Kidney epithelial cell (primary cell): Measurements from ENCODE around the gene COA1. TPM values are rescaled to one million over a fixed set of nuclear protein-coding genes. Genes with fewer than 3 reads are reported as not detected.

Experiments
- DNase-seq: peaks from one replicate; pipeline ENCODE4 v3.0.0-alpha.2; 2010; ENCODE audit warnings: low read depth
- H3K27me3 ChIP-seq: 2 replicates; pipeline ENCODE4 v1.6.0; 2011; ENCODE audit warnings: low read length; ENCODE audit not compliant: control insufficient read depth, insufficient read depth
- H3K36me3 ChIP-seq: 2 replicates; pipeline ENCODE4 v1.5.1; 2011; ENCODE audit warnings: low read length; ENCODE audit not compliant: control insufficient read depth, insufficient read depth
- H3K4me3 ChIP-seq: 2 replicates; pipeline ENCODE4 v1.5.1; 2011; ENCODE audit warnings: low read depth, mild to moderate bottlenecking, control low read depth, low read length
- CTCF ChIP-seq: IDR thresholded peaks from 2 replicates; pipeline ENCODE4 v1.5.1; 2011; ENCODE audit warnings: mild to moderate bottlenecking, moderate library complexity, low read length, control low read depth, inconsistent platforms; ENCODE audit not compliant: insufficient read depth, poor library complexity, severe bottlenecking
- total RNA-seq: library from RNA; depleted of rRNA; stranded (reverse); fragments of >200 nt; gene quantifications from 2 replicates; pipeline ENCODE4 v1.2.3, GENCODE V29; 2015

Gene COA1
- total RNA-seq, 1 donor from 2014 or later, result 67.1 TPM

DNA sequence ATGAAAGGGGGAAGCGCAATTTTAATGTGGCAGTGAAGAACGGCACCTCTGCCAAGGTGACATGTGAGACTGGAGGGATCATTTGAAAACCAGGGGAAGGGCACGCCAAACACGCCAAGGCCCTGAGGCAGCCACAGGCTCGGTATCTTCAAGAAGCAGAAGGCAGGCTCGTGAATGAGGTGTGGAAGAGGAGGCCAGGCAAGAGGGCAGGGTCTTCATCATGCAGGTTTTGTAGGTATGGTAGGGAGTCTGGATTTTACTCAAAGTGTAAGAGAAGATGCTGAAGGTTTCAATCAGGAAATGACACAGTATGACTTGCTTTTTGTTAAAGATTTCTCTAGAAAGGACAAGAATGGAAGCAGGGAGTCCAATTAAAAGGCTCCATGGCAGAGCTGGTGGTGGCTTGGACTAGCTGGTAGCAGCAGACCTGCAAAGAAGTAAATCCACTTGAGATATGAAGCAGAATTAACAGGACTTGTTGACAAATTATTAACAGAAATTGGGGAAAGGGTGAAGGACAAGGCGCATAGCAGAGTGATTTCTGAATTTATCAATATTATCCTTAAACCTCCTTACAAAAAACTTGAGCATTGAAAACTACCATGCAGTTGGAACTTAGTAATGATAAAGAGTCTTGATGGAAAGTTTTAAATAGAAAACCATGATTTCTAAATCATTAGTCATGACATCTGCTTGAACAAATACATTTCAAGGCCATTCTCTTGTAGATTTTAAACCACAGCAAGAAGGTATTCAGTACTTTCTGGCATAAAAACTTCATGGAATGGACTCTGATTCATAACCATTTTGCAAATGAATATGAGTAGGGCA, 70.4 kb downstream of the COA1 start:
- Histone ChIP-seq H3K27me3 (no peaks in the 10 kb centered on the region), H3K4me3 (no peak overlapping the region), H3K36me3 (no peaks in the 10 kb centered on the region)
- TF ChIP-seq CTCF, result no peak
- DNase-seq, result no peak

DNA sequence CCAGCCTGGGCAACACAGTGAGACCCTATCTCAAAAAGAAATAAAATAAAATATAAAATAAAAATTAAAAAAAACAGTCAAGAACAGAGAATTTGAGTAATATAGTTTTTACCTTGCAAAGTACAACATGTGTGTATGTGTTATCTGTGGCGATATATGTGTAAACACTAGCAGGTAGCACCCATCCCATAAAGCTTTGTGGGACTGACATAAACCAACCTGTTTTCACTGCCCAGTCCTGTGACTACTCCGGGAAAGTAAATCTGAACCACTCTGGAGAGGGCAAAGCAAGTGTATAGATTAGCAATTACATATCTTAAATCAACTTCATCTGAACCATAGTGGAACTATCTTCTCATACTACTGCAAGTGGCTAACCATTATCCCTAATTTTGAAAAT, 72.3 kb downstream of the COA1 start:
- Histone ChIP-seq H3K27me3 (no peaks in the 10 kb centered on the region), H3K36me3 (no peaks in the 10 kb centered on the region), H3K4me3 (no peak overlapping the region)
- TF ChIP-seq CTCF, result no peak
- DNase-seq, result no peak

GRCh38 chr7:43655584-43655983, 73.7 kb downstream of the COA1 start:
- Histone ChIP-seq H3K27me3 (no peaks in the 10 kb centered on the region), H3K4me3 (no peak overlapping the region), H3K36me3 (no peaks in the 10 kb centered on the region)
- TF ChIP-seq CTCF, result no peak
- no peak for DNase-seq

DNA sequence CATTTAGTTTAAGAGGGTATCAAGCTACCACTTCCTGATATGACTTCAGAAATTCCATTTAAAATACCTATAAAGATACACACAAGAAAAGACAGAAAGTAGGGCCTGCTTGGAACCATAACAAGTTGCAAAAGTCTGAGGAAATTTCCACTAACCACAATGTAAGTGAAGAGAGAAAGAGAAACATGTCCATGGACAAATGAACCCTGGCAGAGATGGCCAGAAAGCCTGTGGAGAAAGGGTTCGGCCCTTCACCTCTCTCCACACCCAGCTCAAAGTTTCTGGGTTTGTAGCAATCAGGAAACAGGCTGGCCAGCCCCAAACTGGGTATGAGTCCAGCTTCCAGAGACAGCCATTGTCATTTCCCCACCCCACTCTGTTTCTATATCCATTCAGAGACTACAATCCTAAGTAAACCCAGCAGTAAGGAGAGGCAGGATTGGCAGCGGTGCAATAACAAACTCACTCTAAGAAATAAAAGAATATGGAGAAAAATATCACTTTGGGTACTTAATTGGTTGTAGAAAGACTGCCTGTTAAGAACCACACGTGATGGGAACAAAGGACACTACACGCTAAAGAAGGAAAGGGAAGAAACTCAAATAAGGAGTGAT, 75.3 kb downstream of the COA1 start:
- Histone ChIP-seq H3K27me3 (no peaks in the 10 kb centered on the region), H3K4me3 (no peak overlapping the region), H3K36me3 (no peaks in the 10 kb centered on the region)
- no peak for DNase-seq
- no peak for TF ChIP-seq CTCF

DNA sequence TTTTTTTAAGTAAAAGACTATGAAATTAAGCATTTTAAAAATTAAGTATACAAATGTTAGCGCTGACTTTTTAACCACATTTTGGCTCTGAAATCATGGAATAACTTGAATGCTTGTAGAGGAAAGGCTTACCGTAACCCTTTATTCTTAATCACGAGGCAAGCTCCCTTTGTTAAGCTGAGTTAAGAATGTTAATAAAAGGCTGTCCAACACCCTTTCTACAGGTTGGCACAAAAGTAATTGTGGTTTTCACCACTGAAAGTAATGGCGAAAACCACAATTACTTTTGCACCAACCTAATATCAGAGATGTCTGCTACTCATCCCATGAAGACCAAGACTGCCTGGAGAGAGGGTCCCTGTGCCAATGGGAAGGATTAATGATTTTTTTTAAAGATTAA, 75.9 kb downstream of the COA1 start:
- no peak overlapping the region for H3K4me3 ChIP-seq
- TF ChIP-seq CTCF, result no peak

DNA sequence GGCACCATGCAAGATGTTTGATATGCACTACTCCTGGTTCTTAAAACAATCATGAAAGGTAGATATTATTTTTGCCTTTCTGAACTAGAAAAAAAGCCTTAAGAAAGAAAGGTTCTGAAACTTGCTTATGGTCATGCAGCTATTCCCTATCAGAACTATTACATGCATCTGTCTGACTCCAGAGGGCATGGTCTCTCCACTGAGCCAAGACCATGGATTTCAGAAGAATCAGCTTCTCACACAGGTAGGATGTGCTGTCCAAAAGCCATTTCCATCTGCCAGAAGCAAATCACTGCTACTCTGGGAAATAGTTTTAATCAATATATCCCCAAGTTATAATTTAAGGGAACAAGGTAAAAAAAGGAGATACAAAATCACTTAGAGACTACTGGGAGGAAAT, 77.0 kb downstream of the COA1 start:
- no peaks in the 10 kb centered on the region for H3K27me3 ChIP-seq
- H3K36me3 ChIP-seq, result no peaks in the 10 kb centered on the region
- DNase-seq, result no peak
- H3K4me3 ChIP-seq, result no peak overlapping the region
- TF ChIP-seq CTCF, result no peak

More for the DNA sequence above, 75.9 kb downstream of the COA1 start:
- Histone ChIP-seq H3K36me3 (no peaks in the 10 kb centered on the region), H3K27me3 (no peaks in the 10 kb centered on the region)
- DNase-seq, result no peak
